ENCODE data around the gene RAMP2. TPM values are rescaled to one million over a fixed set of nuclear protein-coding genes. Genes with fewer than 3 reads are reported as not detected.
A peak's percentile ranks its signal among the peaks of the same experiment; 100 is the strongest.

Gene RAMP2, protein sequence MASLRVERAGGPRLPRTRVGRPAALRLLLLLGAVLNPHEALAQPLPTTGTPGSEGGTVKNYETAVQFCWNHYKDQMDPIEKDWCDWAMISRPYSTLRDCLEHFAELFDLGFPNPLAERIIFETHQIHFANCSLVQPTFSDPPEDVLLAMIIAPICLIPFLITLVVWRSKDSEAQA
- total RNA-seq (2012; rRNA removed) (0.18 and 0.28 TPM in 2 replicates), polyA plus RNA-seq (2012; rRNA removed) (1.6 and 2.5 TPM in 2 replicates), Bru-seq, nascent RNA (not detected), BruChase-seq, experiment 1, labeled RNA remaining after a 6-hour chase (not detected), BruChase-seq, experiment 2, labeled RNA remaining after a 2-hour chase (not detected)
- 1.7 and 1.8 TPM in 2 replicates for polyA plus RNA-seq (2012; cell fraction: cytosol; rRNA removed)
- 0.16 and 0.25 TPM in 2 replicates for polyA plus RNA-seq (2012; cell fraction: nucleus; rRNA removed; ENCODE audit: low replicate concordance)
- long read RNA-seq: 0 reads

GRCh38 chr17:42760652-42761581 lies at the start of gene RAMP2:
TSS of gene RAMP2 (plus strand) at chr17:42761227. CDS start at chr17:42761262, 35 bp downstream.
- dilution Hi-C loops (cut with HindIII; ENCODE audit: low sequenced_read_pairs, unreplicated experiment): no loop called here

More at GRCh38 chr17:42760652-42761581, at the start of gene RAMP2:
- Histone ChIP-seq H2BK15ac (ENCODE audit: low read depth, low read length) (no peak within 1 kb of the TSS), H4K8ac (ENCODE audit: low read depth in 2 of 2, low read length in 2 of 2) (no peak within 1 kb of the TSS), H4K5ac (ENCODE audit: low read depth, low read length) (no peak within 1 kb of the TSS), H3K36me3 (ENCODE audit: control insufficient read depth, insufficient read depth, low read length) (no peaks in the 10 kb centered on the region), H2AFZ (replicated peaks; ENCODE audit: low read length, poor library complexity) (peak within 1 kb of the TSS; percentile 87), H3K14ac (replicated peaks; ENCODE audit: low read depth, low read length) (no peak within 1 kb of the TSS; the same call in 1 of the 2 replicates), H3K23ac (ENCODE audit: low read depth, low read length) (peak within 1 kb of the TSS; percentile 75; the same call in 1 of the 2 replicates), H3K27ac (ENCODE audit: insufficient read depth, low read length) (no peak within 1 kb of the TSS), H3K9ac (ENCODE audit: low read depth, low read length) (no peak within 1 kb of the TSS), H4K20me1 (ENCODE audit: insufficient read depth, low read length) (no peaks in the 10 kb centered on the region), H3K4me1 (ENCODE audit: control insufficient read depth, insufficient read depth, low read length) (no peaks in the 10 kb centered on the region), H3K4ac (ENCODE audit: low read depth, low read length) (no peak within 1 kb of the TSS; the same call in 1 of the 2 replicates), H3K27me3 (ENCODE audit: control insufficient read depth, insufficient read depth, low read length) (peaks cover 48% of the 10 kb centered on the region), H4K91ac (ENCODE audit: insufficient read depth, low read depth, low read length) (no peak within 1 kb of the TSS), H3K9me1 (ENCODE audit: insufficient read depth, low read length) (no peaks in the 10 kb centered on the region), H3K4me2 (ENCODE audit: low read depth, low read length) (peak within 1 kb of the TSS; percentile 74), H2AK9ac (replicated peaks; ENCODE audit: low read depth, low read length, poor library complexity) (peak within 1 kb of the TSS; percentile 42), H2BK20ac (ENCODE audit: low read depth, low read length) (no peak within 1 kb of the TSS), H3K56ac (ENCODE audit: extremely low read depth, insufficient read depth, low read length) (no peak within 1 kb of the TSS), H3K18ac (ENCODE audit: low read depth, low read length) (no peak within 1 kb of the TSS), H2BK5ac (ENCODE audit: low read depth, low read length, poor library complexity, severe bottlenecking) (no peak within 1 kb of the TSS), H3K9me3 (ENCODE audit: control insufficient read depth, insufficient read depth, low read length) (no peaks in the 10 kb centered on the region), H2AK5ac (ENCODE audit: low read depth, low read length) (0 out of 2 replicates have a peak within 1 kb of the TSS, but pooled peaks have one; percentile 3), H3K79me1 (ENCODE audit: low read depth in 1 of 2, low read length in 2 of 2) (no peaks in the 10 kb centered on the region), H2BK120ac (ENCODE audit: low read depth, low read length) (no peak within 1 kb of the TSS), H3K4me3 (ENCODE audit: insufficient read depth, low read depth, low read length) (peak within 1 kb of the TSS; percentile 34)
- peak; percentile 78 for ATAC-seq (ENCODE audit: low read depth)
- intact Hi-C loops (cut with micrococcal nuclease): loop anchor here (5.0 kb wide), 2 partner anchors 61 to 184 kb away; partner anchors contain the start of genes BECN1 and PSMC3IP
- DNase-seq: no peak
- CTCF ChIA-PET: interaction anchor here (0.6 to 3.5 kb wide), 2 partner anchors 13 to 87 kb away, joined by 3 to 12 read pairs; no protein-coding TSS in a partner anchor
- in situ Hi-C loops (cut with MboI; ENCODE audit: low sequenced_read_pairs): no loop called here
- no peak for TF ChIP-seq SMC3 (IDR thresholded peaks at IDR 0.05; ENCODE audit: low read depth, low read length)
- TF ChIP-seq, protein P1, sequence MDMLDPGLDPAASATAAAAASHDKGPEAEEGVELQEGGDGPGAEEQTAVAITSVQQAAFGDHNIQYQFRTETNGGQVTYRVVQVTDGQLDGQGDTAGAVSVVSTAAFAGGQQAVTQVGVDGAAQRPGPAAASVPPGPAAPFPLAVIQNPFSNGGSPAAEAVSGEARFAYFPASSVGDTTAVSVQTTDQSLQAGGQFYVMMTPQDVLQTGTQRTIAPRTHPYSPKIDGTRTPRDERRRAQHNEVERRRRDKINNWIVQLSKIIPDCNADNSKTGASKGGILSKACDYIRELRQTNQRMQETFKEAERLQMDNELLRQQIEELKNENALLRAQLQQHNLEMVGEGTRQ (IDR thresholded peaks at IDR 0.05; ENCODE audit: low read depth, low read length): peak; percentile 13; the same call in 1 of the 2 replicates
- BruUV-seq (replicated peaks): no TSS peak
- POLR2A ChIA-PET (ENCODE audit: unreplicated experiment): interaction anchor here (0.7 kb wide), 1 partner anchor 242 kb away, joined by 3 read pairs; no protein-coding TSS in a partner anchor
- WGBS, 2 experiments (ENCODE audit: extremely low coverage in 2 of 2, insufficient read length in 1 of 2): 4% methylated on average over 9 of the region's 92 CpGs; no CpG with 5 or more reads in 1 of the 2 experiments
